Fibroblast of lung (primary cell): ENCODE data around the gene CARMIL1. TPM values are rescaled to one million over a fixed set of nuclear protein-coding genes. Genes with fewer than 3 reads are reported as not detected.
A peak's percentile ranks its signal among the peaks of the same experiment; 100 is the strongest.

Source experiments
- DNase-seq, 2 donors: peaks; one replicate each; pipeline versions ENCODE4 v3.0.0 to v3.0.0-alpha.2; 2010; ENCODE audit warnings: low read depth in 2 of 2
- H2AFZ ChIP-seq: 2 replicates; pipeline ENCODE4 v1.5.1; 2012; ENCODE audit warnings: low read length, control low read depth, inconsistent platforms
- H3K27ac ChIP-seq: 2 replicates; pipeline ENCODE4 v1.5.1; 2011; ENCODE audit warnings: low read length, control low read depth; ENCODE audit not compliant: insufficient read depth
- H3K27me3 ChIP-seq: 2 replicates; pipeline ENCODE4 v1.5.1; 2011; ENCODE audit warnings: mild to moderate bottlenecking, low read length; ENCODE audit not compliant: control insufficient read depth, insufficient read depth
- H3K36me3 ChIP-seq: 2 replicates; pipeline ENCODE4 v1.5.1; 2011; ENCODE audit warnings: low read length; ENCODE audit not compliant: control insufficient read depth, insufficient read depth
- H3K4me1 ChIP-seq: 2 replicates; pipeline ENCODE4 v1.5.1; 2011; ENCODE audit warnings: low read length; ENCODE audit not compliant: control insufficient read depth, insufficient read depth; ENCODE audit errors: extremely low read depth
- H3K4me2 ChIP-seq: 2 replicates; pipeline ENCODE4 v1.5.1; 2011; ENCODE audit warnings: low read length, control low read depth; ENCODE audit not compliant: insufficient read depth; ENCODE audit errors: extremely low read depth
- H3K4me3 ChIP-seq, 4 experiments: fragments of 200-600 bp in 1 of 4; sonication (generic) in 1 of 4; replicated peaks in 1 of 4; 2 replicates each; pipeline ENCODE4 v1.5.1; 2011 to 2016; ENCODE audit warnings: low read length in 4 of 4, low read depth in 3 of 4, mild to moderate bottlenecking in 3 of 4, control low read depth in 2 of 4, inconsistent platforms in 1 of 4, mixed read lengths in 1 of 4; ENCODE audit not compliant: insufficient read depth in 1 of 4; ENCODE audit errors: control extremely low read depth in 1 of 4
- H3K79me2 ChIP-seq: 2 replicates; pipeline ENCODE4 v1.5.1; 2012; ENCODE audit warnings: mild to moderate bottlenecking, low read length, inconsistent platforms; ENCODE audit not compliant: control insufficient read depth, insufficient read depth
- H3K9ac ChIP-seq: 2 replicates; pipeline ENCODE4 v1.5.1; 2011; ENCODE audit warnings: mild to moderate bottlenecking, low read length, control low read depth; ENCODE audit not compliant: insufficient read depth
- H3K9me3 ChIP-seq: 2 replicates; pipeline ENCODE4 v1.5.1; 2012; ENCODE audit warnings: low read depth, low read length; ENCODE audit not compliant: control insufficient read depth, insufficient read depth
- H4K20me1 ChIP-seq: 2 replicates; pipeline ENCODE4 v1.5.1; 2011; ENCODE audit warnings: low read length; ENCODE audit not compliant: control insufficient read depth, insufficient read depth; ENCODE audit errors: extremely low read depth
- EZH2 ChIP-seq: IDR thresholded peaks from 2 replicates; pipeline ENCODE4 v1.5.1; 2012; ENCODE audit warnings: low read length, control low read depth, mild to moderate bottlenecking; ENCODE audit errors: missing control alignments
- polyA plus RNA-seq, 2 donors: library from polyadenylated mRNA; depleted of rRNA in 1 of 2; stranded (reverse) in 1 of 2; unstranded in 1 of 2; fragments of >200 nt; gene quantifications; 2 replicates each; pipeline ENCODE4 v1.2.1, GENCODE V29; 2011 to 2012; ENCODE audit warnings: missing spikeins in 1 of 2
- total RNA-seq: library from RNA; depleted of rRNA; stranded (reverse); fragments of >200 nt; gene quantifications from 2 replicates; pipeline ENCODE4 v1.2.1, GENCODE V29; 2014
- TF ChIP-seq, protein P1 (sequence below), 2 donors: IDR thresholded peaks in 1 of 2; conservative IDR thresholded peaks in 1 of 2; 1 replicate in 1 of 2; 2 replicates in 1 of 2; pipeline ENCODE4 v1.5.1; 2011 to 2012; ENCODE audit warnings: low read length in 2 of 2, control low read depth in 1 of 2, inconsistent platforms in 1 of 2, low read depth in 1 of 2, mild to moderate bottlenecking in 1 of 2

CARMIL1 gene
- total and polyA plus RNA-seq, 2 donors (not counting 1 experiment from before 2014, with no cell fraction given): 10.2 to 12.5 TPM

- DNase-seq: no peak
- no peak for TF ChIP-seq EZH2
- TF ChIP-seq, protein P1, sequence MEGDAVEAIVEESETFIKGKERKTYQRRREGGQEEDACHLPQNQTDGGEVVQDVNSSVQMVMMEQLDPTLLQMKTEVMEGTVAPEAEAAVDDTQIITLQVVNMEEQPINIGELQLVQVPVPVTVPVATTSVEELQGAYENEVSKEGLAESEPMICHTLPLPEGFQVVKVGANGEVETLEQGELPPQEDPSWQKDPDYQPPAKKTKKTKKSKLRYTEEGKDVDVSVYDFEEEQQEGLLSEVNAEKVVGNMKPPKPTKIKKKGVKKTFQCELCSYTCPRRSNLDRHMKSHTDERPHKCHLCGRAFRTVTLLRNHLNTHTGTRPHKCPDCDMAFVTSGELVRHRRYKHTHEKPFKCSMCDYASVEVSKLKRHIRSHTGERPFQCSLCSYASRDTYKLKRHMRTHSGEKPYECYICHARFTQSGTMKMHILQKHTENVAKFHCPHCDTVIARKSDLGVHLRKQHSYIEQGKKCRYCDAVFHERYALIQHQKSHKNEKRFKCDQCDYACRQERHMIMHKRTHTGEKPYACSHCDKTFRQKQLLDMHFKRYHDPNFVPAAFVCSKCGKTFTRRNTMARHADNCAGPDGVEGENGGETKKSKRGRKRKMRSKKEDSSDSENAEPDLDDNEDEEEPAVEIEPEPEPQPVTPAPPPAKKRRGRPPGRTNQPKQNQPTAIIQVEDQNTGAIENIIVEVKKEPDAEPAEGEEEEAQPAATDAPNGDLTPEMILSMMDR (conservative IDR thresholded peaks at IDR 0.05 in 1 of 2, IDR thresholded peaks at IDR 0.05 in 1 of 2; ENCODE audit: low read depth in 1 of 2, low read length in 2 of 2): no peak
- no peak overlapping the region for H2AFZ ChIP-seq
Observed at GRCh38 chr6:25351485-25351884, 72.3 kb downstream of the CARMIL1 start.

DNA sequence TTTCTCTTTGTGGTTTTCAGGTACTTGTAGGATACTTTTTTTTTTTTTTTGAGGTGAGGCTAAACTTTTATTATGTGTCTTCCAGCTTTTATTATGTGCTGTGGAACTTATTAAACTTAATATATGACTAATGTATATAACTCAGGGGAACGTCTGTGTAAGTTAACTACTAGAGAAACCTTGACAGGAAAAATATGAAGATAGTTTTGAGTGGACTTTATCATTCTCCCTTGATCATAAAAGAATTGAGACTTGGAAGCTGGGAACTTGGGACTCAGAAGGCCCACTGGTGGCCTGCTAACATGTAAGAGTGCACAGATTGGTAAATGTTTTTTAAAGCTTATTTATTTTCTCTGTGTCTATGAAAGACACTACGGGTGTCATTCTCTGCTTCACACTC is 73.1 kb downstream of the CARMIL1 start:
- no peaks in the 10 kb centered on the region for H3K79me2 ChIP-seq

More at GRCh38 chr6:25351485-25351884, 72.3 kb downstream of the CARMIL1 start:
- H3K27me3 ChIP-seq: no peaks in the 10 kb centered on the region
- no peaks in the 10 kb centered on the region for H3K9me3 ChIP-seq
- no peak overlapping the region for H3K9ac ChIP-seq
- no peak overlapping the region for H3K27ac ChIP-seq
- no peak overlapping the region for H3K4me2 ChIP-seq
- H4K20me1 ChIP-seq: no peaks in the 10 kb centered on the region
- no peaks in the 10 kb centered on the region for H3K36me3 ChIP-seq
- H3K79me2 ChIP-seq: no peaks in the 10 kb centered on the region
- H3K4me3 ChIP-seq: no peak overlapping the region
- H3K4me1 ChIP-seq: peaks cover 6% of the 10 kb centered on the region

DNA sequence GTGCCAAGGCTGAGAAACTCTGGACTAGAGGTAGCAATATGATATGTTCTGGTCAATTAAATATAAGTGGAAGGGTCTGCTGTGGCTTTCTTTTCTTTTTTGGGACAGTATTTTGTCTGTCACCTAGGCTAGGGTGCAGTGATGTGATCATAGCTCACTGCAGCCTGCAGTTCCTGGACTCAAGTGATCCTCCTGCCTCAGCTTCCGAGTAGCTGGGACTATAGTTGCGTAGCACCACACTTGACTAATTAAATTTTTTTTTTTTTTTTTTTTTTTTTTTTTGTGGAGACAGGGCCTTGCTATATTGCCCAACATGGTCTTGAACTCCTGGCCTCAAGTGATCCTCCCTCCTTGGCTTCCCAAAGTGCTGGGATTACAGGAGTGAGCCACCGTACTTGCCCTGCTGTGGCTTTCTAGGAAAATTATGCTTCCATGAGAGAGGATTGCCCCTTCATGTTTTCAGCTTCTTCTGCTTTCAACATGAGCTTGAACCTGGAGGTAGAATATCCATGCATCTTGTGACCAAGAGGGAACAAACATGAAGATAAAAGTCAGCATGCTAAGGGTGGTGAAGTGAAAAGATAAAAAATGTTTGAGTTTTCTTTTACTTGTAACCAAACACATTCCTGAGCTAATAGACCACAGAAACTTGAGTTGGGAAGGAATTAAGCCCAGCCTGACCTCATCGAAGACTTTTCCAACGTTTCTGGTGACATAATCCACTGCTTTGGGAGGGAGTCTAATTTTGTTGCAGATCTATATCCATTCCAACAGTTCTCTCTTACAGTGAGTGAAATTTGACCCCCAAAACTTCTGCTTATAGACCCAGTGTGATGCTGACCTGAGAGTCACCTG is 75.1 kb downstream of the CARMIL1 start:
- H3K27me3 ChIP-seq: no peaks in the 10 kb centered on the region
- H3K27ac ChIP-seq: no peak overlapping the region
- TF ChIP-seq, protein P1 (conservative IDR thresholded peaks at IDR 0.05 in 1 of 2, IDR thresholded peaks at IDR 0.05 in 1 of 2; ENCODE audit: low read depth in 1 of 2, low read length in 2 of 2): no peak
- no peak for TF ChIP-seq EZH2
- H3K36me3 ChIP-seq: no peaks in the 10 kb centered on the region
- no peak overlapping the region for H3K9ac ChIP-seq
- H3K9me3 ChIP-seq: no peaks in the 10 kb centered on the region
- H4K20me1 ChIP-seq: no peaks in the 10 kb centered on the region
- H3K4me2 ChIP-seq: no peak overlapping the region
- DNase-seq: peak; percentile 48 to 83
- H3K4me1 ChIP-seq: peaks cover 10% of the 10 kb centered on the region
- H3K4me3 ChIP-seq: no peak overlapping the region
- no peak overlapping the region for H2AFZ ChIP-seq
- no peaks in the 10 kb centered on the region for H3K79me2 ChIP-seq

More for the DNA sequence above, 73.1 kb downstream of the CARMIL1 start:
- Histone ChIP-seq H3K4me1 (peaks cover 6% of the 10 kb centered on the region), H3K9ac (no peak overlapping the region), H2AFZ (no peak overlapping the region), H3K4me2 (no peak overlapping the region), H3K9me3 (no peaks in the 10 kb centered on the region), H3K27me3 (no peaks in the 10 kb centered on the region), H3K27ac (no peak overlapping the region), H4K20me1 (no peaks in the 10 kb centered on the region), H3K36me3 (no peaks in the 10 kb centered on the region), H3K4me3 (no peak overlapping the region)
- no peak for DNase-seq
- TF ChIP-seq, protein P1 (conservative IDR thresholded peaks at IDR 0.05 in 1 of 2, IDR thresholded peaks at IDR 0.05 in 1 of 2; ENCODE audit: low read depth in 1 of 2, low read length in 2 of 2): no peak
- no peak for TF ChIP-seq EZH2
